T47D (cell line): ENCODE measurements around the gene VPS37C.

Source experiments
- DNase-seq, 2 experiments: peaks; one replicate each; pipeline versions ENCODE4 v3.0.0 to v3.0.0-alpha.2; 2011 to 2012; ENCODE audit warnings: low read depth in 1 of 2, low spot score in 1 of 2
- JUND ChIP-seq: IDR thresholded peaks from 2 replicates; pipeline ENCODE4 v1.6.1; 2012; ENCODE audit warnings: low read depth
- in situ Hi-C: cut with HindIII; loops from 2 replicates; pipeline ENCODE4 v1.10.0; 2016; ENCODE audit warnings: low sequenced_read_pairs, low pct_unique_long_range_greater_than_20kb

Gene VPS37C

DNA sequence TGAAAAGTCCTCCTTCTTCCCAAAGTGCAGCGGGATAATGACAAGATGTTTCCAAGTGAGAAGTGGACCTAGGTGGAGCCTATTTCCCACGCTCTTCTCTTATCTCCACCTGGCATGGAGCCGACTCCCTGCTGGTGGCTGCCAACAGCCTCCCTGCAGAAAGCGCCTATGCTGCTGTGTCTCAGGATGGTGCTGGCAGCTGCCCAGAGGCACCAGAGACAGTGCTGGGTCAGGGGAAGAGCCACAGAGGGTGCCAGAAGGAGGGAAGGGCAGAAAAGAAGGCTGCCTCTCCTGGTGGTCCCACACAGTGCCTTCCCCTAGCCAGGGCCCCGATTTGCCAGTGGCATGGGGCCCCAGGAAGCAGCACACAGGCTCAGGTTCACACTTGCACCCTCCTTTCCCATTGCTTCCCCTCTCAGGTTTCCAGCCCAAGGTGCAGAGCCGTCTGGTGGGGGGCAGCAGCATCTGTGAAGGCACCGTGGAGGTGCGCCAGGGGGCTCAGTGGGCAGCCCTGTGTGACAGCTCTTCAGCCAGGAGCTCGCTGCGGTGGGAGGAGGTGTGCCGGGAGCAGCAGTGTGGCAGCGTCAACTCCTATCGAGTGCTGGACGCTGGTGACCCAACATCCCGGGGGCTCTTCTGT, 39.9 kb downstream of the VPS37C start:
- in situ Hi-C loops, result no loop called here
- no peak for DNase-seq
- no peak for TF ChIP-seq JUND

- TF ChIP-seq JUND, result no peak
- in situ Hi-C loops, result no loop called here
- DNase-seq, result no peak
These were observed 40.5 kb downstream of the VPS37C start for GRCh38 chr11:61120706-61121191.

- no peak for DNase-seq
- in situ Hi-C loops, result no loop called here
- TF ChIP-seq JUND, result no peak
These were observed 41.0 kb downstream of the VPS37C start for GRCh38 chr11:61120099-61120705.

- in situ Hi-C loops, result no loop called here
- no peak for TF ChIP-seq JUND
- no peak for DNase-seq
These were observed 41.7 kb downstream of the VPS37C start for GRCh38 chr11:61119571-61119970.

DNA sequence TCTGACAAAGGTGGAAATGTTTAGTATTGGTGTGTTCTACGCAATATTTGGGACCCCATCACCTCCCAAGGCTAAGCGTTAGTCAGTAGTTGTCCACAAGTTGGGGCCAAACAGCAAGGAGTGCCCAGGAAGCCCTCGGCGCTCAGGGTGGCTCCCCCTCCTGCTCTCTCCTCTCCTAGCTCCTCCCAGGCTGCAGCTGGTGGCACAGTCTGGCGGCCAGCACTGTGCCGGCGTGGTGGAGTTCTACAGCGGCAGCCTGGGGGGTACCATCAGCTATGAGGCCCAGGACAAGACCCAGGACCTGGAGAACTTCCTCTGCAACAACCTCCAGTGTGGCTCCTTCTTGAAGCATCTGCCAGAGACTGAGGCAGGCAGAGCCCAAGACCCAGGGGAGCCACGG, 42.2 kb downstream of the VPS37C start:
- no peak for TF ChIP-seq JUND
- in situ Hi-C loops, result no loop called here
- DNase-seq, result no peak

DNA sequence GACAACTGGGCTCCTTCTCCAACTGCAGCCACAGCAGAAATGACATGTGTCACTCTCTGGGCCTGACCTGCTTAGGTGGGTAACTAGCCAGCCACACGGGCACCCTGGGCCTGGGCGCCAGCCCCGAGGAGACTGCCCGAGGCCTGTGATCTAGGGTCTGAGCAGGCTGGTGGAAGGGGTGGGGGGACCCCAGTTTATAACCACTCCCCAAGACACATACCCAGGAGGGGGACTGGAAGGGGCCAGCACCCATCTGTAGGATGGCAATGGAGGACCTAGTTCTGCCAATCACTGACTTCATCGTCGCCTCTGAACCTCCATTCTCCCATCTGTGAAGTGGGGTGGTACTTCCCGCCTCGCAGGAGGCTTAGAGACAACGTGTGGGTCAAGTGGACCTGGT, 42.8 kb downstream of the VPS37C start:
- no peak for TF ChIP-seq JUND
- in situ Hi-C loops, result no loop called here

DNA sequence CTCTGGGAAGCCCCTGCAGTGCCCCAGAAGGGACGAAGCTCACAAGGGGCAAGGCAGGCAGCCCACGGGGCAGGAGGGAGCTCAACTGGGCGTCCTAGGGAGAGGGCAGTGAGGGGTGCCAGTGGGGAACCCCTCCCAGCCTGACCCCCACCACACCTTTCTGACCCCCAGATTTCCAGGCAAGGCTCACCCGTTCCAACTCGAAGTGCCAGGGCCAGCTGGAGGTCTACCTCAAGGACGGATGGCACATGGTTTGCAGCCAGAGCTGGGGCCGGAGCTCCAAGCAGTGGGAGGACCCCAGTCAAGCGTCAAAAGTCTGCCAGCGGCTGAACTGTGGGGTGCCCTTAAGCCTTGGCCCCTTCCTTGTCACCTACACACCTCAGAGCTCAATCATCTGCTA, 43.2 kb downstream of the VPS37C start:
- no peak for DNase-seq
- in situ Hi-C loops, result no loop called here
- no peak for TF ChIP-seq JUND

More for the DNA sequence above, 42.8 kb downstream of the VPS37C start:
- no peak for DNase-seq

- TF ChIP-seq JUND, result no peak
- in situ Hi-C loops, result no loop called here
- DNase-seq, result no peak
These were observed 44.1 kb downstream of the VPS37C start for GRCh38 chr11:61117168-61117520.

- DNase-seq, result peak in 1 of 2 experiments; percentile 30
- TF ChIP-seq JUND, result no peak
- in situ Hi-C loops, result no loop called here
These were observed 44.6 kb downstream of the VPS37C start for GRCh38 chr11:61116426-61117167.

DNA sequence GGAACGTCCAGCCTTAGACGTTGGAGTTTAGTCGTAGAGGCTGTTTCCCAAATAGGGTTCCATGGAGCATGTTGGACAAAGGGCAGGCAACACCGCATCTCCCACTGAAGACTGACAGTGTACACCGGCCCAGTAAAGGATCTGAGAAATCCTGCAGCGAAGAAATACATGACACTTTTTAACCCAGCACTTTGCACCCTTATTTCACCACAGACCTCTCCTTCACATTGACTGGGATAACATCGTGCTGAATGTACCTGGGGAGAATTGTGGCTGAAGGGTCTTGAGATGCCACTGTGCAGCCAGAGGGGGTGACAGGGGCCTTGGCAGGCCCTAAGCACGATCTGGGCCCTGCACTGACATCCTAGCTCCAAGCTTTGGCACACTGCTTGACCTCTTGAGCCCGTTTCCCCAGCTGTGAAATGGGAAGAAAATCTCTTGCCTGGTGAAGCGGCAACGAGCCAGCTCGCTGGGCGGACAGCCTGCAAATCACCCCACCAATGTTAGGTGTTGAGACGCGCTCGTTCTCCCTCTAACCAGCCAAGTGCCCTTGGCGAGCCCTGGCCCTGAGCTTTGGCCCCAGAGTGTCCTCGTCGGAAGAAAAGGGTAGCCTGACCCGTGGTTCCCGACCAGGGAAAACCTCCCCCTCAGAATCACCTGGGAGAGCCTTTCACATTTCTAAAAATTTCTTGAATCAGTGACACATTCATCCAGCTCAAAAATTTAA, 45.6 kb downstream of the VPS37C start:
- in situ Hi-C loops, result no loop called here
- no peak for TF ChIP-seq JUND
- no peak for DNase-seq

GRCh38 chr11:61114913-61115312, 46.3 kb downstream of the VPS37C start:
- in situ Hi-C loops, result no loop called here
- DNase-seq, result no peak

GRCh38 chr11:61113201-61113600, 48.0 kb downstream of the VPS37C start:
- TF ChIP-seq JUND, result no peak
- DNase-seq, result no peak
- in situ Hi-C loops, result no loop called here

More at GRCh38 chr11:61114913-61115312, 46.3 kb downstream of the VPS37C start:
- TF ChIP-seq JUND, result no peak
